GM23248 (cell line): ENCODE measurements around the gene EIF4A3. TPM values are rescaled to one million over a fixed set of nuclear protein-coding genes. Genes with fewer than 3 reads are reported as not detected.

Experiments used
- DNase-seq: peaks from one replicate; pipeline ENCODE4 v3.0.0-alpha.2; 2015
- H2AFZ ChIP-seq: fragments of 200-600 bp; sonication (generic); 2 replicates; pipeline ENCODE4 v1.6.1; 2016; ENCODE audit warnings: antibody characterized with exemption
- H3F3A ChIP-seq: fragments of 200-600 bp; sonication (generic); 2 replicates; pipeline ENCODE4 v1.6.1; 2016; ENCODE audit warnings: mild to moderate bottlenecking, antibody characterized with exemption, mixed run types; ENCODE audit not compliant: insufficient read depth
- H3K27ac ChIP-seq: fragments of 200-600 bp; sonication (generic); 2 replicates; pipeline ENCODE4 v1.5.1; 2016; ENCODE audit warnings: mild to moderate bottlenecking
- H3K27me3 ChIP-seq: fragments of 200-600 bp; sonication (generic); replicated peaks from 2 replicates; pipeline ENCODE4 v1.6.1; 2016; ENCODE audit warnings: mild to moderate bottlenecking; ENCODE audit not compliant: insufficient read depth
- H3K36me3 ChIP-seq: fragments of 200-600 bp; sonication (generic); 2 replicates; pipeline ENCODE4 v1.6.1; 2016; ENCODE audit warnings: low read depth, mild to moderate bottlenecking
- H3K4me1 ChIP-seq: fragments of 200-600 bp; sonication (generic); 2 replicates; pipeline ENCODE4 v1.6.1; 2016; ENCODE audit warnings: mild to moderate bottlenecking; ENCODE audit not compliant: insufficient read depth
- H3K4me2 ChIP-seq: fragments of 200-600 bp; sonication (generic); one replicate; pipeline ENCODE4 v1.6.1; 2016; ENCODE audit warnings: mild to moderate bottlenecking; ENCODE audit not compliant: unreplicated experiment
- H3K4me3 ChIP-seq: fragments of 200-600 bp; sonication (generic); 2 replicates; pipeline ENCODE4 v1.5.1; 2016; ENCODE audit warnings: mild to moderate bottlenecking
- H3K79me2 ChIP-seq: fragments of 200-600 bp; sonication (generic); 2 replicates; pipeline ENCODE4 v1.6.1; 2016; ENCODE audit warnings: mild to moderate bottlenecking; ENCODE audit not compliant: insufficient read depth
- H3K9ac ChIP-seq: fragments of 200-600 bp; sonication (generic); 2 replicates; pipeline ENCODE4 v1.6.1; 2016; ENCODE audit warnings: mild to moderate bottlenecking
- H3K9me2 ChIP-seq: fragments of 200-600 bp; sonication (generic); 2 replicates; pipeline ENCODE4 v1.6.1; 2016; ENCODE audit warnings: mixed run types, mild to moderate bottlenecking, moderate library complexity; ENCODE audit not compliant: insufficient read depth
- H3K9me3 ChIP-seq: fragments of 200-600 bp; sonication (generic); one replicate; pipeline ENCODE4 v1.6.1; 2017; ENCODE audit warnings: low read depth
- H4K20me1 ChIP-seq: fragments of 200-600 bp; sonication (generic); 2 replicates; pipeline ENCODE4 v1.6.0; 2016; ENCODE audit not compliant: insufficient read depth
- EZH2 ChIP-seq: fragments of 200-600 bp; sonication (generic); IDR thresholded peaks from 2 replicates; pipeline ENCODE4 v1.6.1; 2018; ENCODE audit warnings: antibody characterized with exemption, mild to moderate bottlenecking; ENCODE audit not compliant: insufficient read depth, poor library complexity, severe bottlenecking
- EZH2phosphoT487 ChIP-seq: fragments of 200-600 bp; sonication (generic); IDR thresholded peaks from 2 replicates; pipeline ENCODE4 v1.6.1; 2018; ENCODE audit warnings: antibody characterized with exemption, moderate library complexity, mild to moderate bottlenecking, low read depth; ENCODE audit not compliant: insufficient read depth
- WGBS, 2 experiments: methylation state at CpG; one replicate each; pipeline ENCODE4 v1.1.6; 2015 to 2017; ENCODE audit warnings: low lambda C conversion rate in 2 of 2, low coverage in 1 of 2; ENCODE audit errors: missing lambda C conversion rate in 2 of 2; 5-methylcytosine and 5-hydroxymethylcytosine counted together
- in situ Hi-C: fragments of 300-500 bp; cut with MboI; formaldehyde crosslinking; loops from 2 replicates; pipeline ENCODE4 v1.15.0; 2020
- polyA plus RNA-seq: library from polyadenylated mRNA; unstranded; fragments of >200 nt; fragmentation: Nextera tagmentation; extraction: Ambion mirVana; gene quantifications from 2 replicates; pipeline ENCODE4 v1.2.1, GENCODE V29; 2016
- total RNA-seq: library from RNA; depleted of rRNA; stranded (reverse); fragments of >200 nt; shearing (Covaris generic); gene quantifications from 2 replicates; pipeline ENCODE4 v1.2.3, GENCODE V29; 2014

The EIF4A3 gene
- total and polyA plus RNA-seq, 2 experiments from 2014 or later: 75.1 to 129 TPM

GRCh38 chr17:80106751-80107150, 40.2 kb downstream of the EIF4A3 start:
- no peak overlapping the region for H3K27ac ChIP-seq
- TF ChIP-seq EZH2: no peak
- TF ChIP-seq EZH2phosphoT487: no peak
- H3F3A ChIP-seq: no peaks in the 10 kb centered on the region
- in situ Hi-C loops: no loop called here
- no peaks in the 10 kb centered on the region for H3K9me3 ChIP-seq
- H3K27me3 ChIP-seq: no peaks in the 10 kb centered on the region
- H2AFZ ChIP-seq: no peak overlapping the region
- H4K20me1 ChIP-seq: no peaks in the 10 kb centered on the region
- no peak for DNase-seq
- no peak overlapping the region for H3K4me2 ChIP-seq
- H3K4me3 ChIP-seq: no peak overlapping the region
- 90 to 92% methylated on average over 12 of the region's 12 CpGs for WGBS, 2 experiments
- no peak overlapping the region for H3K9ac ChIP-seq
- H3K36me3 ChIP-seq: no peaks in the 10 kb centered on the region
- no peaks in the 10 kb centered on the region for H3K79me2 ChIP-seq
- no peaks in the 10 kb centered on the region for H3K9me2 ChIP-seq
- no peaks in the 10 kb centered on the region for H3K4me1 ChIP-seq

GRCh38 chr17:80106176-80106575, 40.8 kb downstream of the EIF4A3 start:
- Histone ChIP-seq H4K20me1 (no peaks in the 10 kb centered on the region), H3K4me3 (no peak overlapping the region), H3K27ac (no peak overlapping the region), H3K4me2 (no peak overlapping the region), H3K27me3 (no peaks in the 10 kb centered on the region), H3K79me2 (no peaks in the 10 kb centered on the region), H3K9me2 (no peaks in the 10 kb centered on the region), H3K36me3 (no peaks in the 10 kb centered on the region), H2AFZ (no peak overlapping the region), H3K9me3 (no peaks in the 10 kb centered on the region), H3K4me1 (no peaks in the 10 kb centered on the region), H3F3A (no peaks in the 10 kb centered on the region), H3K9ac (no peak overlapping the region)
- TF ChIP-seq EZH2 (no peak), EZH2phosphoT487 (no peak)
- no peak for DNase-seq
- WGBS, 2 experiments: 76% methylated on average over 10 of the region's 10 CpGs
- in situ Hi-C loops: no loop called here

GRCh38 chr17:80105762-80106161, 41.2 kb downstream of the EIF4A3 start:
- no peaks in the 10 kb centered on the region for H3K9me3 ChIP-seq
- H3K9me2 ChIP-seq: no peaks in the 10 kb centered on the region
- TF ChIP-seq EZH2phosphoT487 (no peak), EZH2 (no peak)
- H3K9ac ChIP-seq: no peak overlapping the region
- H3K4me1 ChIP-seq: peaks cover 2% of the 10 kb centered on the region
- H3K4me3 ChIP-seq: no peak overlapping the region
- no peak overlapping the region for H3K27ac ChIP-seq
- H2AFZ ChIP-seq: no peak overlapping the region
- DNase-seq: no peak
- H3F3A ChIP-seq: no peaks in the 10 kb centered on the region
- WGBS, 2 experiments: 66 to 69% methylated on average over 25 to 29 of the region's 29 CpGs
- no peak overlapping the region for H3K4me2 ChIP-seq
- no peaks in the 10 kb centered on the region for H3K36me3 ChIP-seq
- H3K79me2 ChIP-seq: no peaks in the 10 kb centered on the region
- H3K27me3 ChIP-seq: no peaks in the 10 kb centered on the region
- H4K20me1 ChIP-seq: no peaks in the 10 kb centered on the region
- in situ Hi-C loops: no loop called here

GRCh38 chr17:80104956-80105375, 42.0 kb downstream of the EIF4A3 start:
- H3K9ac ChIP-seq: no peak overlapping the region
- H3K27me3 ChIP-seq: no peaks in the 10 kb centered on the region
- TF ChIP-seq EZH2phosphoT487 (no peak), EZH2 (no peak)
- H3K9me2 ChIP-seq: no peaks in the 10 kb centered on the region
- no peak overlapping the region for H3K4me3 ChIP-seq
- no peak overlapping the region for H2AFZ ChIP-seq
- in situ Hi-C loops: no loop called here
- no peak overlapping the region for H3K4me2 ChIP-seq
- H3K27ac ChIP-seq: no peak overlapping the region
- peaks cover 5% of the 10 kb centered on the region for H3K4me1 ChIP-seq
- no peaks in the 10 kb centered on the region for H3K9me3 ChIP-seq
- 86 to 92% methylated on average over 9 to 18 of the region's 18 CpGs for WGBS, 2 experiments
- no peaks in the 10 kb centered on the region for H4K20me1 ChIP-seq
- no peaks in the 10 kb centered on the region for H3K36me3 ChIP-seq
- no peak for DNase-seq
- no peaks in the 10 kb centered on the region for H3F3A ChIP-seq
- H3K79me2 ChIP-seq: no peaks in the 10 kb centered on the region

GRCh38 chr17:80104321-80104955, 42.5 kb downstream of the EIF4A3 start:
- Histone ChIP-seq H3K4me2 (no peak overlapping the region), H3K27ac (no peak overlapping the region), H3K4me1 (peaks cover 5% of the 10 kb centered on the region), H3K9me2 (no peaks in the 10 kb centered on the region), H2AFZ (no peak overlapping the region), H3K9ac (no peak overlapping the region), H3K4me3 (no peak overlapping the region), H3K9me3 (no peaks in the 10 kb centered on the region), H3K27me3 (no peaks in the 10 kb centered on the region), H3K36me3 (no peaks in the 10 kb centered on the region), H3F3A (no peaks in the 10 kb centered on the region), H3K79me2 (no peaks in the 10 kb centered on the region), H4K20me1 (no peaks in the 10 kb centered on the region)
- WGBS, 2 experiments: 88 to 89% methylated on average over 24 to 26 of the region's 26 CpGs
- in situ Hi-C loops: no loop called here
- DNase-seq: no peak
- TF ChIP-seq EZH2 (no peak), EZH2phosphoT487 (no peak)
